ENCODE measurements around the gene GMIP. TPM values are rescaled to one million over a fixed set of nuclear protein-coding genes. Genes with fewer than 3 reads are reported as not detected.

The GMIP gene
- total RNA-seq, 1 donor from 2014 or later, result 12.0 TPM

DNA sequence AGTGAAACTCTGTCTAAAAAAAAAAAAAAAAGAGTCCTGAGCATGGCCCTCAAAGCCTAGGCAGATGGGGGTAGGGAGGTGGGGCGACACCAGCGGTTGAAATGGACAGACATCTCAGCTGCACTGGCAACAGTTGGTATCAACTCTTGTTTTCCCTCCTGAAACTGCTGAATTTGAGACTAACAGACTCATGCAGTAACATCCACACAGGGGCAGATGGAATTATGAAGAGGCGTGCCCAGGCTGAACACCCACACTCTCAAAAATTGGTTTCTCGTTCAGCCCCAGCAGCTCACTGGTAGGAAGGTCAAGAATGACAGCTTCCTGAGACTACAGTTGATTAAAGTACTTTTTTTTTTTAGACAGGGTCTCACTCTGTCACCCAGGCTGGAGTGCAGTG, 49.1 kb downstream of the GMIP start:
- Mint-ChIP-seq H3K36me3 (ENCODE audit: unreplicated experiment) (no peaks in the 10 kb centered on the region), H3K27ac (ENCODE audit: unreplicated experiment) (no peak overlapping the region), H3K4me3 (ENCODE audit: unreplicated experiment) (no peak overlapping the region), H3K9me3 (ENCODE audit: unreplicated experiment) (no peaks in the 10 kb centered on the region), H3K4me1 (ENCODE audit: unreplicated experiment) (peaks cover 15% of the 10 kb centered on the region), H3K27me3 (ENCODE audit: unreplicated experiment) (no peaks in the 10 kb centered on the region)
- no peak for DNase-seq (ENCODE audit: extremely low spot score, unreplicated experiment)
- TF ChIP-seq, protein P1, sequence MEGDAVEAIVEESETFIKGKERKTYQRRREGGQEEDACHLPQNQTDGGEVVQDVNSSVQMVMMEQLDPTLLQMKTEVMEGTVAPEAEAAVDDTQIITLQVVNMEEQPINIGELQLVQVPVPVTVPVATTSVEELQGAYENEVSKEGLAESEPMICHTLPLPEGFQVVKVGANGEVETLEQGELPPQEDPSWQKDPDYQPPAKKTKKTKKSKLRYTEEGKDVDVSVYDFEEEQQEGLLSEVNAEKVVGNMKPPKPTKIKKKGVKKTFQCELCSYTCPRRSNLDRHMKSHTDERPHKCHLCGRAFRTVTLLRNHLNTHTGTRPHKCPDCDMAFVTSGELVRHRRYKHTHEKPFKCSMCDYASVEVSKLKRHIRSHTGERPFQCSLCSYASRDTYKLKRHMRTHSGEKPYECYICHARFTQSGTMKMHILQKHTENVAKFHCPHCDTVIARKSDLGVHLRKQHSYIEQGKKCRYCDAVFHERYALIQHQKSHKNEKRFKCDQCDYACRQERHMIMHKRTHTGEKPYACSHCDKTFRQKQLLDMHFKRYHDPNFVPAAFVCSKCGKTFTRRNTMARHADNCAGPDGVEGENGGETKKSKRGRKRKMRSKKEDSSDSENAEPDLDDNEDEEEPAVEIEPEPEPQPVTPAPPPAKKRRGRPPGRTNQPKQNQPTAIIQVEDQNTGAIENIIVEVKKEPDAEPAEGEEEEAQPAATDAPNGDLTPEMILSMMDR (IDR thresholded peaks at IDR 0.05), result no peak

DNA sequence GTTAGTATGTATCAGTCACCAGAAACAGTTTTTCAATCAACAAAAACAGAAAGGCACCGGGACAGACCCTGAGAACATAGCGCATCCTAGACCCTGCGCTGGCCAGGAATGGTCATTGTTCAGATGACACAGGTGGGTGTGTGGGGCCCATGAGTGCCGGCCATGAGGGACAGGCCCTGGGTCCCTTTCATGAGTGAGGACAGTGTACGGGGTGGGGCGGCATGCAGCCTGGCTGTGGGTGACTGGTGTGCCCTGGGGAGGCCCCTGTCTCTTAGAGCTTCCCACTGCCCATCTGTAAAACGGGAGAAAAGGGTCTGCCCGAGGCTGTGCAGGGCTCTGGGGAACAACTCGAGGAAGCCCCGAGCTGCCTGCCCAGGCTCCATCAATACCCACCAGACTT, 50.8 kb downstream of the GMIP start:
- TF ChIP-seq, protein P1 (IDR thresholded peaks at IDR 0.05), result no peak
- Mint-ChIP-seq H3K27me3 (ENCODE audit: unreplicated experiment) (no peaks in the 10 kb centered on the region), H3K4me3 (ENCODE audit: unreplicated experiment) (no peak overlapping the region), H3K9me3 (ENCODE audit: unreplicated experiment) (no peaks in the 10 kb centered on the region), H3K27ac (ENCODE audit: unreplicated experiment) (no peak overlapping the region), H3K4me1 (ENCODE audit: unreplicated experiment) (peaks cover 15% of the 10 kb centered on the region), H3K36me3 (ENCODE audit: unreplicated experiment) (no peaks in the 10 kb centered on the region)
- no peak for DNase-seq (ENCODE audit: extremely low spot score, unreplicated experiment)

DNA sequence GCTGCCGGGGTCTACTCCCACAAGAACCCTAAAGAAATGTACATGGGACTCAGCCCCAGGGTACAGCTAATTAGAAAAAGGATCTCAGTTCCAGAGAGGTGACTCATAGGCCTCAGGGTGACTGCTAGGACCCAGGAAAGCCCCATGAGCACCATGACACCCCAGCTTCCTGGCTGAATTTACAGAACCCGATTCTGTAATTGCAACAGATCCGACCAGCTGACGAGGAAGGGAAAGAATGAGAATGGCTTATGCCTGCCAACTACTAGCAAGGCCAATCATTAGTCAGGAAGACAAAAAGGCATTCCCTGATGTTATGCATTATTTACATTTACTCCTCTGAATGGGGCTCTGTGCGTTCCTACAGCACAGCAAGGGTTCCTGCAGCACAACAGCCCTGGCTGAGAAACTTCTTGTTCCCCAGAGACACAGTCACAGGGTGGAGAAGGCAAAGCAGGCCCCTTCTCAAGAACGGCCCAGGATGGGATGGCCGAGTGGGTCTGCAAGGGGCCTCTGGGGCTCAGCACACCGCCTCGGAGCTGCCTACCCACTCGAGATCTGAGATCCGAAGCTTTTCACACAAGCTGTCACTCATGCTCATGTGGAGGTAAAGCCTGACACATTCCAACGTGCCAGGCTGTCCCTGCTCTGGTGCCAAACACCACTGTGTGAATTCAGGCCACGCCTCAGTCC, 52.2 kb downstream of the GMIP start:
- Mint-ChIP-seq H3K4me3 (ENCODE audit: unreplicated experiment) (no peak overlapping the region), H3K27me3 (ENCODE audit: unreplicated experiment) (no peaks in the 10 kb centered on the region), H3K27ac (ENCODE audit: unreplicated experiment) (peak overlapping the region; percentile 80), H3K4me1 (ENCODE audit: unreplicated experiment) (peaks cover 15% of the 10 kb centered on the region), H3K36me3 (ENCODE audit: unreplicated experiment) (no peaks in the 10 kb centered on the region), H3K9me3 (ENCODE audit: unreplicated experiment) (no peaks in the 10 kb centered on the region)
- TF ChIP-seq, protein P1 (IDR thresholded peaks at IDR 0.05), result no peak
- DNase-seq (ENCODE audit: extremely low spot score, unreplicated experiment), result no peak

DNA sequence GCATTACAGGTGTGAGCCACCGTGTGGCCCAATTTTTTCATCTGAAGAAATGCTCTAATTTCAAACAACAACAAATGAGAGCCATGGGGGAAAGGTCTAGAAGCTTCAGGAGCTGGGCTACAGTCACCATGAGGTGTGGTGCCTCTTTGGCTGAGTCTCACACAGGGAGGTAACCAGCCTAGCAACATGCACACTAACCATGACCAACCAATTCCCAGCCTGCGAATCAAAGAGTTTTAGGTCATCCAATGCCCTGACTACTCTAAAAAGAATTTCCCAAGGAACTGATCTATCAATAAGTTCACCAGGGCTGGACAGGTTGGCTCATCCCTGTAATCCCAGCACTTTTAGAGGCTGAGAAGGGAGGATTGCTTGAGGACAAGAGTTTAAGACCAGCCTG, 54.9 kb downstream of the GMIP start:
- Mint-ChIP-seq H3K36me3 (ENCODE audit: unreplicated experiment) (no peaks in the 10 kb centered on the region), H3K4me1 (ENCODE audit: unreplicated experiment) (peaks cover 14% of the 10 kb centered on the region), H3K27me3 (ENCODE audit: unreplicated experiment) (no peaks in the 10 kb centered on the region), H3K27ac (ENCODE audit: unreplicated experiment) (no peak overlapping the region), H3K9me3 (ENCODE audit: unreplicated experiment) (no peaks in the 10 kb centered on the region), H3K4me3 (ENCODE audit: unreplicated experiment) (no peak overlapping the region)
- TF ChIP-seq, protein P1 (IDR thresholded peaks at IDR 0.05), result no peak
- DNase-seq (ENCODE audit: extremely low spot score, unreplicated experiment), result no peak

DNA sequence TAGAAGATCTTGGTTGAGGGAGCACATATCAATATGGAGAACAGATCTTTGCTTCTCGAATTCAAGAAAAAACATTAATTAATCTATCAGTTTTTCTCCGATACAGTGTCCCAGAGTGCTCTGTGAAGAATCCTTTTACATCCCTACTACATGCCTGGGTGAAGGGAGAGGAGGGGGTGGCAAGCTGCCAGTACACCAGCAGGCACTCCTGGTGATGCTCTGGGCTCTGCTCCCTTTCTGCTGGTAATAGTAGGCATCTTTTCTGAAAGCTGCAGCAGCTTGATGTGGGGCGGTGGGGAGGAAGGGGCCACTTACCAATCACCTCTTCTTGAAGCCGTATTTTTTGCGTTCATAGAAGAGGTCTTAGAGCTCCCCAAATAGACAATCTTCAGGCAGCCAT, 55.7 kb downstream of the GMIP start:
- H3K9me3 Mint-ChIP-seq (ENCODE audit: unreplicated experiment), result no peaks in the 10 kb centered on the region
- no peaks in the 10 kb centered on the region for H3K27me3 Mint-ChIP-seq (ENCODE audit: unreplicated experiment)
- peaks cover 14% of the 10 kb centered on the region for H3K4me1 Mint-ChIP-seq (ENCODE audit: unreplicated experiment)
- no peak for DNase-seq (ENCODE audit: extremely low spot score, unreplicated experiment)
- TF ChIP-seq, protein P1 (IDR thresholded peaks at IDR 0.05), result no peak
- H3K36me3 Mint-ChIP-seq (ENCODE audit: unreplicated experiment), result no peaks in the 10 kb centered on the region
- H3K4me3 Mint-ChIP-seq (ENCODE audit: unreplicated experiment), result no peak overlapping the region
- H3K27ac Mint-ChIP-seq (ENCODE audit: unreplicated experiment), result no peak overlapping the region

Measured in osteocyte (in vitro differentiated cells).